HG03558 (cell line): ENCODE results near the gene TXNDC5.
"Not testable (repeated sequence)": the region's sequence is repeated elsewhere in the genome, so short reads cannot be mapped to it uniquely, and the experiment has no call there.

Source experiments
- ATAC-seq: cut with Tn5 transposase; IDR thresholded peaks from one replicate; pipeline ENCODE4 v1.9.1; 2021; ENCODE audit warnings: moderate number of reproducible peaks; ENCODE audit not compliant: unreplicated experiment; ENCODE audit errors: extremely low read depth

The TXNDC5 gene

DNA sequence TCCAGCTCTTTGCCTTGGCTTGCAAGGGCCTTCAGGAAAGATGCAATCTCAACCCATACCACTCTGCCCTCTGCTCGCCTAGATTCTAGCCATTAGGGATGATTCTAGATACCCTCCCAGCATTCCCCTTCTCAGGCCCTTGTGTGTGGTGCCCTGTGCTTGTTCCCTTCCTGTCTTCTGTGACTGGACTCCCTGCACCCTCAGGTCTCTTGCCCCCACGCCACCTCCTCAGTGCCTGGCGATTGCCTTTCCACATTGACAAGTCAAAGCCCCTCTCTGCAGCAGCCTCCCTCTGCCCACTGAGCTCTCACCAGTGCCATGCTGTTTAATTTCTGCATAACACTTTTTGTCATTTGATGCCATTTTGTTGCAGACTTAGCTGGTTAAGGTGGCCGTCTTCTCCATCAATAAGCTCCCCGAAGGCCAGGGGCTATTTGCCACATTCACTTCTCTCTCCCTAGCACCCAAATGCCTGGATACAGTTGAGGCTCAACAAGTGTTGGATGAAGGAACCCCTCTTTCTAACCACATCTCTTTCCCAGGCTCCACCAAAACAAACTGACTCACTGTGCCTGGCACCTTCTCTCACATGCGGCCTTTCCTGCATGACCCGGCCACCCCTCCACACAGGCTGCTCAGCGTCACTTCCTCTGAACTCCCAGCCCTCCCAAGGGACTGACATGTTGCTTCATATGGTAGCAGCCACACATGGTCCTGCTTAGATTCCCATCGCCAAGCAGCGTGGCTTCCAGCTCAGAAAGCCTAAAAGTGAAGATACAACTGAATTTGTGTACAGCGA is 4.6 kb upstream of the TXNDC5 start:
- no peak for ATAC-seq

DNA sequence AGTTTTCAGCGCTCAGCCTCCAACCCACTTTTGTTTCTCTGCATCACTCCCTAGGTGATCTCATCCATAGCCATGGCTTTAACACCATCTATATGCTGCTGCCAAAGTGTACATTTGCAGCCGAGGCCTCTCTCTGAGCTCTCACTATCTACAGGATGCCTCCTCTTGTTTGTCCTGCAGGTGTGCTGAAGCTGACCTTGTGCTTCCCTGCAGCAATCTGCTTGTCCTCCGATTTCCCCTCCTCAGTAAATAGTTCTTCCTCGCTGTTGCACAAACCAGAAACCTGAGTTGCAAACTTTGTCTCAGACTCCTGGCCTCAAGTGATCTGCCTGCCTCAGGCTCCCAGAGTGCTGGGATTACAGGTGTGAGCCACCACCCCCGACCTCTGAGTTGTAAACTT is 3.7 kb upstream of the TXNDC5 start:
- ATAC-seq, result no peak

GRCh38 chr6:7912736-7913517 is 2.3 kb upstream of the TXNDC5 start:
- no peak for ATAC-seq

- ATAC-seq, result no peak
Measured at GRCh38 chr6:7912024-7912423, 1.4 kb upstream of the TXNDC5 start.

DNA sequence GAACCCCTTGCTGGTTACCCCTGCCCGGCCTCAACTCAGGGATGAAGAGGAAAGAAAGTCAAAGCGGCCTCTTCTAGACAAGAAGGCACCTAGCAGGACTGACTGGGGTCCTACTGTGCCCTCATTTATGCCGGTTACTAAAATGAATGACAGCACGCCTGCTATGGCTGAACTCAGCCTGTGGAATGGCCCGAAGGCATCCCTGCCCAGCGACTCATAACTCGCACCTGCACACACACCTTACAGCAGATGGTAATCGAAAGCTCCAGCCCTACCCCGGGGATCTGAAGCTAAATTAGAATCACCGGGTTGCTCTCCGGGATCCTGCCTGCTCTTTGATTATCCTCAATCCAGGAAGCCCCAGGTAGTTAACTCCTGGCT is 747 bp upstream of the TXNDC5 start:
- ATAC-seq, result no peak

GRCh38 chr6:7910298-7910653 is 312 bp downstream of the TXNDC5 start:
- ATAC-seq, result no peak

DNA sequence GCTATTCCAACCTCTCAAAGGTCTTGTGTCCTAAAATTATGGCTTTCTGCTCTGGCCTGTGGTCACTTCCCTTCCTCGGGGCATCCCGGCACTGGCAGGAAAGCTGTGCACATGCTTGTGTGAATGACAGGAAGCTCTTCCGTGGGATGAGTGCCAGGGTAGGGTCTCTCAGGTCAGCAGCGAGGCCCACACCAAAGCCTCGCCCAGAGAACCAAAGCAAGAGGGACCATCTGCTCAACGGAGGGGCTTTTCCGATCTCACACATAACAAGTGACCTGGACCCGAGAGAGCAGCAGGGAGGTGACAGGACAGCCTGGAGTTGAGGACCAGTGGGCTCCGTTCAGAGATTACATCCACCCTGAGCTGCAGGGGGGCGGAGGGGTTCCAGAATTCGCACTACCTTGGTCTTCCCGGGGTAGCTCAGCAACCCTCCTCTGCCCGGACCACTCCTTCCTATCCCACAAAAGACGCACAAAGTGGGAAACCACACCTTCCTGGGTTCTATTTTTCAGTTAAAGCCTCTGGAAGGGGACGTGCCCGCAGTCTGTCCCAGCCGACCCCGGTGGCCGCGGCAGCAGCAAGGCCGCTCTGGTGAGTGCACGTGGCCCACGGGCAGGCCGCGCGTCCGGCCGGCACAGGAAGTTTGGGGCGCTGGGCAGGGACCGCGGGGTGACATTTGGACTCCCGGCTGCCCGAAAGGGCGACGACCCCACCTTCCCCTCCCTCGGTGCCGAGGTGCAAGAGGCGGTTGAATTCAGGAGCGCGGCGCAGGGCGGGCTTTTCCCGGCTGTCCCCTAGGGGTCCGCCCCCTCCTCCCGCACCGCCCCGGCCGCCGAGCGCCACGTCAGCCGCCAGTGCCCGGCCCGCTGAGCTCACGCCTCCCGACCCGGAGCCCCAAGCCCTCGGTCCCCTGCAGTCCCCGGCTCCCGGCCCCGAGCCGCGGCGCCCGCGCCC is 988 bp downstream of the TXNDC5 start:
- ATAC-seq, result no peak

DNA sequence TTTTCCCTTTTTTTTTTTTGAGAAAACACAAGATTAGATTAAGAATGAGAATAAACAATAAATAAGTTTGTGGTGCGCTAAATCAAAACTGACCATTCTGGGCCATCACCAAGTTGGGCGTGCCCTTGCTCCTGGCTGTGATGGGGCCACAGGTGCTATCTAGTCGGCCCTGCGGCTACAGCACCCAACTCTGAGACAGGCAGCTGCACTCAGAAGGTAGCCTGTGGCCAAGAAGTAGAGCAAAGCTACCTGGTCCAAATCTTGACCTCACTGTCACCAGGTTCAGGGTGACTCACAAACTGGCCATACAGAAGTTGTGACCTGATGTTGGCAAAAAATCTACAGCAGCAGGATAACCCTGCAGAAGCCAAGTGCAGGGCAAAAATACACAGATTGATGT is 3.4 kb downstream of the TXNDC5 start:
- no peak for ATAC-seq

GRCh38 chr6:7906741-7907140 is 3.8 kb downstream of the TXNDC5 start:
- ATAC-seq, result no peak

GRCh38 chr6:7905416-7905815 is 5.2 kb downstream of the TXNDC5 start:
- ATAC-seq, result no peak

DNA sequence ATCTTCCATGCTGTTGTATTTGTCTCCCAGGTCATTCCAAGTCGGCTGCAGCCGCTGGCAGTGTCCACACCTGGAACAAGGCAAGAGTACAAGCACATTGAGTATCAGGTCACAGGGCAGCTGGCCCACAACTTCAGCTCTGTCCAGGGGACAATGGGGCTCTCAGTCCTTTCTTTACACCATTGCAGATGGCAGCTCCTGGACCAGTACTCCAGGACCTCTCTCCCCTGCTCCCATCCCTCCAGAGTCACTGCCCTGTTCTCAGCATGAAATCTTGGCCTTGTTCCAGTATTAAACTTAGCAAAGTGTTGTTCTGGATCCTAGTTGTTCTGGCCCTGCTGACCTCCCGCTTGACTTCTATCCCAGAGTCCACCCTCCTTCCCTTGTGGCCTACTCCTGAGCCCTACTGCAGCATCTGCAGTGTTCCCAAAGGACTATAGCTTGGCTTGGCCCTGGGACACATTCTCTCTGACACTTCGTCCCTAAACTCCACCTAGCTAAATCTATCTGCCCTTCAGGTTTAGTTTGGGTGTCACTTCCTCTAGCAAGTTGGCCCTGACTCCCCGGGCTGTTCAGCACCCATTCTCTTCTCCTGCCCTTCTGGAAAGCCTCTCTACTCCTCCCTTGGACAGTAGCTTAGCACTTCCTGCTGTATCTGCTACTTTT is 5.8 kb downstream of the TXNDC5 start:
- ATAC-seq, result no peak

DNA sequence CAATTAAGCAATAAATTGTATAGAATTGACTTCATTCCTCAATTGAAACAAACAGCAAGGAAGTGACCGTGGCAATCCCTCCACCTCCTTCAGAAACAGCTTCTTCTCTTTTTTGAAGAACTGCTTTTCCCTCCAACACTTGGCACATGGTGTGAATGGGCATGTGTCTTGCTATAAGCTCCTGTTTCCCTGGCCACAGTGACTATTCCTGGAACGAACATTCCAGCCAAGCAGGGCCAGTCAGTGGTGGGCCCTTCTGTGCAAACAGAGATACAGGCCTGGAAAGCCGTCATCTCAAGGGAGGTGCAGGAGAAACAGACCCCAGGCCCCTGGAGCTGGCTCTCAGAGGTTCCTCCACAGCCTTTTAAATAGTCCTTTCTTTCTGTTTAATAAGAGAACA is 6.9 kb downstream of the TXNDC5 start:
- ATAC-seq, result no peak

- no peak for ATAC-seq
Measured at GRCh38 chr6:7902867-7903266, 7.7 kb downstream of the TXNDC5 start.

DNA sequence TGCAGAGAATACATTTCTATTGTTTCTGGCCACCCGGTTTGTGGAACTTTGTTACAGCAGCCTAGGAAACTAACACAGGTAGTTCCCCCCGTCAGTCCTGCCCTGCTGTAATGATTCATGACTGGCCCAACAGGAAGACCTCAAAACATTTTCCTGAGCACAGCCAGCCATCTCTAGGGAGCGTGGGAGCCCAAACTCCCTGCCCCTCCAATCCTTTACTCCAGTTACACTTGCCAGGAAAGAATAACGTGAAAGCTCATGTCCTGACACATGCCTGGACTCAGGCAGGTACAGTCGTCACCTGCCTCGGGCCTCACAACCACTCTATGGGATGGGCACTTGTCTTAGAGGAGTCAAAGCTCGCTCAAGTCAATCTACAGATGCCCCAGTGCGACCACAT is 8.4 kb downstream of the TXNDC5 start:
- ATAC-seq, result no peak

GRCh38 chr6:7901780-7902179 is 8.8 kb downstream of the TXNDC5 start:
- no peak for ATAC-seq

DNA sequence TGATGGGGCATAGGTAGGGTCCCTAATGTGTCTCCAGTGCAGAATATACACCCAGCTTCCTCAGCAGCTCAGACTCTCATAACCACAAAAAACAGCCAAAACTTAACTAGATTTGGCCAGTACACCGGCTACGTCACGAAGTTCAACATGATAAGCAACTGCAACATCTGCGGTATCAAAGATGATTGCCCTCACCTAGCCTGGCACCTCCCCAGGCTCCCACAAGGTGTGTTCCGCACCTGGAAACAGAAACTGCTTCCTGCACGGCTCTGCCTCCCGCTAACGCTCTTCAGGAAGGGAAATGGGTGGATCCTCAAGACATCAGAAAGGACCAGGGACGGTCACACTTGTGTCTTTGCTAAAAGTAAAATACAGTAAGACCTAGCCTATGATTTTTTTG is 9.5 kb downstream of the TXNDC5 start:
- no peak for ATAC-seq

DNA sequence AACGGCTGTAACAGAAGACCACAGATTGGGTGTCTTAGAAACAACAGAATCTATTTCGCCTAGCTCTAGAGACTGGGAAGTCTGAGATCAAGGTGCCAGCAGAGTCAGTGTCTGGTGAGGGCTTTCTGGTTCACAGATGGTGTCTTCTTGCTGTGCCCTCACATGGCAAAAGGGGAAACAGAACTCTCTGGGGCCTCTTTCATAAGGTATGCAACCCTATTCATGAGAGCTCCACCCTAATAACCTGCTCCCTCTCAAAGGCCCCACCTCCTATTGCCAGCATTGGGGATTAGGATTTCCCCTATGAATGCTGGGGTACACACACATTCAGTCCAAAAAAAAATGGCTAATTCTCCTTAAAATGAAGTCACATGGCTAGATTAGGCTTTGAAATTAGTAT is 10.0 kb downstream of the TXNDC5 start:
- no peak for ATAC-seq

GRCh38 chr6:7899889-7900213 is 10.7 kb downstream of the TXNDC5 start:
- ATAC-seq, result no peak

- no peak for ATAC-seq
Measured at GRCh38 chr6:7899101-7899888, 11.3 kb downstream of the TXNDC5 start.

GRCh38 chr6:7898193-7898586 is 12.4 kb downstream of the TXNDC5 start:
- not testable (repeated sequence) for ATAC-seq
